Fibroblast of skin of scalp (primary cell): ENCODE results near the gene CNTN4.

ENCODE experiments used
- DNase-seq: peaks from one replicate; pipeline ENCODE4 v3.0.0-alpha.2; 2013

The CNTN4 gene

GRCh38 chr3:2921903-2922302, 823.2 kb downstream of the CNTN4 start:
- peak; percentile 38 for DNase-seq

- DNase-seq, result no peak
Measured at GRCh38 chr3:2923390-2923789, 824.7 kb downstream of the CNTN4 start.

DNA sequence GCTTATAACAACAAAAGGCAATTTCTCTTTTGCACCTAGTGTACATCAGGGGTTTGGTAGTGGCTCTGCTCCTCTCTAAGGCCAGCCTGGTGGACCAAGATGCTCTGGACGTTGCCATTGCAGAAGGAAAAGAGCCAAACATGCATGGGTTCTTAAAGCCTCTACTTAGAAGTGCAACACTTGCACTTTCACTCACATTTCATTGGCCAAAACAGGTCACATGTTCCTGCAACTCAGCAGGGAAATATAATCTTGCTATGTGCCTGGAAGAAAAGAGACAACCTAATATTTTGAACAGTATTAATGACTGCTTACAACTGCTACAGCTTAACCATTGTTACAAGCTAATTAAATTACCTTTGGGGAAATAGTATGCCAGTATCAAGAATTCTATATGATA, 828.6 kb downstream of the CNTN4 start:
- no peak for DNase-seq

- DNase-seq, result no peak
Measured at GRCh38 chr3:2929574-2929973, 830.9 kb downstream of the CNTN4 start.

- DNase-seq, result no peak
Measured at GRCh38 chr3:2931265-2931664, 832.6 kb downstream of the CNTN4 start.

- DNase-seq, result no peak
Measured at GRCh38 chr3:2934541-2934940, 835.9 kb downstream of the CNTN4 start.

DNA sequence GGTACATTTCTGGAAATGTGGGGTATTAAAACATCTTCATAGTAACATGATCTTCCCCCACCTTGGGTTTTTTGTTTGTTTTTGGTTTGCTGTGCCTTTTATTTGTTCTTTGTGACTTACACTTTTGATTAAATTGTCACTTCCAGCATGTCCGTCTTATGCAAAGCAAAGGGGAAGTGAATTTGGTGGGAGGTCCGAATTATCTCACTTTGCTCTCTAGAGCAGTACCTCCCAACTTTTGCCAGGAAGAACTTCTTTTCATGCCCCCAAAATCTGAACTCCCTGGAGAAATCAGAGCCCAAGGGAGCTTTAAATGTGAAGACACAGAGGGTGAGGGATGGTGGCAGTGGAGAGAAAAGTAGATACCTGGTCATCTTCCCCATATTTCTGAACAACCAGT, 838.4 kb downstream of the CNTN4 start:
- DNase-seq, result no peak

DNA sequence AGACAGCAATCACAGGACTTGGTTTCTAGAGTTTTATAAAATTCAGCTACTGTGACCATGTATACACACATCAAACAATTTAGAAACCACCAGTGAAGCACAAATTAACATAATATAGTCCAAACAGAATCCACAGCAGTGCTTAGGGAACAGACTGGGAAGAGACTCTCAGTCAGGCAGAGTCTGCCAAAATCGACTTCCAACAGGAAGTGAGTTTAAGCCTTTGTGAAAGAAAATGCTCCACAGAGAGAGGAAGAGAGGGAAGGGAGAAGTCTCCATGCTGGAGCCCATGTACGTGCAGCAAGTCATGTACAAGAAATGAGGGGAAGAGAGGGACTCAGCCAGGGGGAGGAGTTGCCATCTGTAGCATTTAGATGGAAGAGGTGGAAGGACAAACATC, 838.9 kb downstream of the CNTN4 start:
- peak; percentile 27 for DNase-seq

DNA sequence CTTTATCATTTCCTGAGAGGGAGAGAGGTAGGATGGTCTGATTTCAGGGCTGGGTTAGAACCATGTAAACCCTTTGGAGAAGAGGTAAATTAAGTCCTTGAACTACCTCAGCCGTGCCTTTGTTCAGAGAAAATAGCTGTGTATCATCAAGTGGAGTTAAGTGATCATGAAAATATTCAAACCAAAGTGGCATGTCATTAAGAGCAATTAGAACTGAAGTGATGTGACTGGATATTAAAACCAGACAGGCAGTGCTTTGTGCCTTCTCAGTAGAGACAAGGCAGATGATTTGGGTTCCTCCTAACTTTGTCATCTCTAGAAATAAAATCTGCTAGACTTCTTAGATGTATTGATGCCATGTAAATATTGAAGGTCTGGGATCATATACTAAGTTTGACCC, 840.0 kb downstream of the CNTN4 start:
- no peak for DNase-seq

GRCh38 chr3:2940062-2940461, 841.4 kb downstream of the CNTN4 start:
- no peak for DNase-seq

- no peak for DNase-seq
Measured at GRCh38 chr3:2944628-2945027, 846.0 kb downstream of the CNTN4 start.

DNA sequence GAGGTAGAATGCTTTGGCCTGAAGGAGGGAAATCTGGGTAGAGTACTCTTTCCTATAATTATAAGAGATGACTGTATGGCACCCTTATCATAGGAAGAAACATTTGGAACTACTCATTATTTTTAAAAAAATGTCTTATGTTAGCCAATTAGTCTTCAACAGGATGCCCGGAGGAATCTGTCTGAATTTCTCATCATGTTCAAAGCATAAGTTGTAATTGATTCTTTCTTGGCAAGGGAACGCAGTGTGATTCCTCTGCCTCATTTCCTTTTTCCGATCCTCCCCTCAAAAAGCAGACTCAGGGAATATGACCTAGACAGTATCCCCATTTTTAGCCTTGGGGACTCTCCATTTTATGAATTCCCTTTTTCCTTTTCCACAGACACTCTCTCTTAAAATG, 846.5 kb downstream of the CNTN4 start:
- no peak for DNase-seq

- DNase-seq, result no peak
Measured at GRCh38 chr3:2947536-2947935, 848.9 kb downstream of the CNTN4 start.

DNA sequence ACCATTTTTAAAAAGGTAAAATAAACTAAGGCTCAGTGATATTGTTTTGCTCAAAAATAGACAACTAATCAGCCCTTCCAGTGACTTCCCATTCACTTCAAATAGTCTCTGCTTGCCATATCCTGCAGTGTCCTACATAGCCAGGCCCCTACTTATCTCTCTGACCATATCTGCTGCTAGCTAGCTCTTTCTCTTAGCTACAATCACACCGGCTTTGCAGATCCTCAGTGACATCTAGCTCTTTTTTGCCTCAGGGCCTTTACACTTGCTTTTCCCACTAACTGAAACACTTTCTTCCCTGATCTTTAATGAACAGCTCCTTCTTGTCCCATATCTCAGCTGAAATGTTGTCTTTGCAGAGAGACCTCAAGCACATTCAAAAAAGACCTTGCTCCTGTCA, 850.2 kb downstream of the CNTN4 start:
- DNase-seq, result no peak

DNA sequence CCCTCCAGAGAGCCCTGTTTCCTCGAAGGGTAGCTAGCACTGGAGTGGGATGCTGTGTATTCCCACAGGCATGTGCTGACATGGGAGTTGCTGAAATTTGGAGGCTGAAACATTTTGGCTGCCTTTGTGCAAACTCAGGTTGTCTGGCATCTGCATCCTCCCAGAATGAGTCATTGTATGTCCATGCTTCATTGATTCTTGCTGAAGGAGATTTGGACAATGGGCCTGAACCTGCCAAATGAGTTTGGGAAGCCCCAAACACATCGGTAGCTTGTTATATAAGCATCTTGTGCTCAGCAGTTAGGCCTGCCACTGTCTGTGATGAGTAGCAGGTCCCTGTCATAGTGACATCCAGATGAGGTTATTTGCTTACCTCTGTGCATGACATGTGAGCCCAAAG, 851.5 kb downstream of the CNTN4 start:
- DNase-seq, result no peak

- no peak for DNase-seq
Measured at GRCh38 chr3:2957115-2957514, 858.4 kb downstream of the CNTN4 start.

DNA sequence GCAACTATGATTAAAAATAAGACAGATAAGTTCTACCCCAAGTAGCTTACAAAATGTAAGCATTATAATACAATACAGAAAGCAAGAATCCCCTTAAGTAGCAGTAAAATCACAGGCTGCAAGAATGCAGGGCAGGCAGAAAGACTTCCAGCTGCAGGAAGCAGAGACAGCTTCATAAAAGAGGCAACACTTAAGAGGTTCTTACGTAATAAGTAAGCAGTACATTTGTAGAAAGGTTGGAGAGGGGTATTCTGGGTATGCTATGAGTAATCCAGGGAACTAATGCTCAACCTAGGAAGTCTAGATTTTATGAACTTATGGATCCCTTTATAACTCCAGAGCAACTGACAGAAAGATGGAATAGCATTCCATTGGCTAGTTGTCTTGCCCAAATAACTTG, 859.9 kb downstream of the CNTN4 start:
- DNase-seq, result no peak

- DNase-seq, result no peak
Measured at GRCh38 chr3:2961576-2961975, 862.9 kb downstream of the CNTN4 start.

DNA sequence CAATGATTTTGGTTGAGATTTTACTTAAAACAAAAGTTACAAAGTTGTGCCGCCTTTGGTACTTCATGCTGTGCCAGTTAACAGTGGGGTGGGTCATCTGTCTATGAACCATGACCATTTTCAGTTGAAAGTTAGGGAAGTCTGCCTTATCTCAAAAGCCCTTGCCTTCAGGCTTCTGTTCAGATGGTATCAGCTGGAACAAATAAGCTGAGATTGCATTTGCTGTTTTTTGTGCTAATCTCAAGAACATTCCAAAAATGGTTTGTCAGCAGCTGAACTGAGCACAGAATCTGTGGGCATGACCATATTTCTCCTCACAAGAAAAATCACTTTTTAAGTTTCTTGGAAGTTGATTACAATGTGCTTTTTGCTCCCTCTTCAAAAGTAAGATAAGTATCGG, 869.2 kb downstream of the CNTN4 start:
- DNase-seq, result no peak

- DNase-seq, result no peak
Measured at GRCh38 chr3:2968475-2968874, 869.8 kb downstream of the CNTN4 start.

GRCh38 chr3:2976212-2976611, 877.5 kb downstream of the CNTN4 start:
- DNase-seq, result no peak

GRCh38 chr3:2976796-2977195, 878.1 kb downstream of the CNTN4 start:
- no peak for DNase-seq

GRCh38 chr3:2978977-2979732, 880.5 kb downstream of the CNTN4 start:
- no peak for DNase-seq

DNA sequence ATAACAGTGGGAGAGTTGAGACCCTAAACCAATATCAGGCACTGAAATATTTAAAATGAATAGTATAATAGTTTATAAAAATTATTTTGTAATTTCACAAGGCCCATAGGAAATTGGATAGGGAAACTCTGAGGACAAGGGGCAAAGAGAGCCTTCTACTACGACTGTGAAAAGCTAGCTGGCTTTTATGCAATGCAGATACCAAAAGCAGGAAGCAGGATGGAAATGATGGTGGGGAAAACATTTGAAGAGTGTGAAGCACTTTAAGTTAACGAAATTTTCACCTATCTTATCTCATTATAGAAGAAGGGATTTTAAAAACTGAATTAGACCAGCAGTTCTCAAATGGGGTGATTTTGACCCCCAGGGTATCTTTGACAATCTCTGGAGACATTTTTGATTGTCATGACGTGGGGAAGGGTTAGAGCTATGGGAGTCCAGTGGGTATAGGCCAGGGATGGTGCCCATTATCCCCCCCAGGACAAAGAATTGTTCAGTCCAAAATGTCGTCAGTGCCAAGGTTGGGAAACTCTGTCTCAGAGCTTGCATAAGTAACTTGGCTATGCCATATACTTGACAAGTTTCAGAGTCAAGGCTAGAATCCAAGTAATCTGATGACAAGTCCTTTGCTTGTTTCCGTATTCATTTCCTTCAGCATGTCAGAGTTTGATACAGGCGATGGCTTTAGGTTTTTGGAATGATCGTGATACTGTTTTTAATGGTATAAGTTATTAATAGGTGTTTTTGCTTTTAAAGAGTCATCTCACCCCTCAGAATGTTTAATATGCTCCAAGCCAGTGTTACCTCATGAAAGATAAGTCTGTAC, 885.6 kb downstream of the CNTN4 start:
- DNase-seq, result no peak
